Activated CD8-positive, alpha-beta memory T cell treated with anti-CD3 and anti-CD28 coated beads, Interleukin-2, amount 10 ng/mL, durations not matched to agents 7 days and 5 days (primary cell): Measurements from ENCODE around the gene KCNIP4. TPM values are rescaled to one million over a fixed set of nuclear protein-coding genes. Genes with fewer than 3 reads are reported as not detected.

Experiments used
- ATAC-seq: fragments of 150-1000 bp; cut with Tn5 transposase; one replicate; pipeline ENCODE4 v1.10.0; 2021; ENCODE audit warnings: moderate library complexity
- CTCF ChIA-PET: fragments of 350-600 bp; sonication (Branson Sonifier 250); formaldehyde crosslinking; loops from one replicate; lab custom pipeline; 2021; ENCODE audit warnings: antibody characterized with exemption; lab: Charles Lee
- DNase-seq: peaks from one replicate; pipeline ENCODE4 v3.0.0-alpha.2; 2020
- H3K27ac Mint-ChIP-seq: one replicate; pipeline ENCODE4 v1.8.0; 2021; ENCODE audit warnings: mild to moderate bottlenecking, mixed read lengths
- H3K27me3 Mint-ChIP-seq: one replicate; pipeline ENCODE4 v1.8.0; 2021; ENCODE audit warnings: mixed read lengths
- H3K36me3 Mint-ChIP-seq: one replicate; pipeline ENCODE4 v1.8.0; 2021; ENCODE audit warnings: mild to moderate bottlenecking, mixed read lengths
- H3K4me1 Mint-ChIP-seq: one replicate; pipeline ENCODE4 v1.8.0; 2021; ENCODE audit warnings: mixed read lengths
- H3K4me3 Mint-ChIP-seq: one replicate; pipeline ENCODE4 v1.8.0; 2021; ENCODE audit warnings: mild to moderate bottlenecking, moderate library complexity, mixed read lengths
- H3K9me3 Mint-ChIP-seq: one replicate; pipeline ENCODE4 v1.8.0; 2022; ENCODE audit warnings: low read depth, mixed read lengths
- total RNA-seq, 2 experiments: library from RNA; stranded (reverse); gene quantifications; one replicate each; pipeline ENCODE4 v1.2.3, GENCODE V29; 2021

Gene KCNIP4
- total RNA-seq, 2 experiments from 2014 or later: not detected

- no peaks in the 10 kb centered on the region for H3K4me1 Mint-ChIP-seq
- no peak overlapping the region for H3K27ac Mint-ChIP-seq
- H3K4me3 Mint-ChIP-seq: no peak overlapping the region
- CTCF ChIA-PET: no interaction called here
- no peaks in the 10 kb centered on the region for H3K36me3 Mint-ChIP-seq
- H3K27me3 Mint-ChIP-seq: no peaks in the 10 kb centered on the region
- ATAC-seq (no peak), DNase-seq (no peak)
- peaks cover 5% of the 10 kb centered on the region for H3K9me3 Mint-ChIP-seq
Measured at GRCh38 chr4:21522296-21522695, 426.3 kb downstream of the KCNIP4 start.

GRCh38 chr4:21517126-21517859 lies 431.3 kb downstream of the KCNIP4 start:
- peaks cover under 1% of the 10 kb centered on the region for H3K9me3 Mint-ChIP-seq
- no peaks in the 10 kb centered on the region for H3K36me3 Mint-ChIP-seq
- CTCF ChIA-PET: no interaction called here
- H3K4me3 Mint-ChIP-seq: no peak overlapping the region
- no peak for DNase-seq
- no peaks in the 10 kb centered on the region for H3K4me1 Mint-ChIP-seq
- no peaks in the 10 kb centered on the region for H3K27me3 Mint-ChIP-seq
- no peak for ATAC-seq
- no peak overlapping the region for H3K27ac Mint-ChIP-seq

GRCh38 chr4:21514022-21514694 lies 434.4 kb downstream of the KCNIP4 start:
- H3K4me3 Mint-ChIP-seq: no peak overlapping the region

GRCh38 chr4:21512353-21512752 lies 436.2 kb downstream of the KCNIP4 start:
- ATAC-seq: no peak
- no peak overlapping the region for H3K27ac Mint-ChIP-seq
- H3K9me3 Mint-ChIP-seq: no peaks in the 10 kb centered on the region
- no peak overlapping the region for H3K4me3 Mint-ChIP-seq
- H3K36me3 Mint-ChIP-seq: no peaks in the 10 kb centered on the region
- no peak for DNase-seq
- H3K4me1 Mint-ChIP-seq: no peaks in the 10 kb centered on the region
- H3K27me3 Mint-ChIP-seq: no peaks in the 10 kb centered on the region
- CTCF ChIA-PET: no interaction called here

More at GRCh38 chr4:21514022-21514694, 434.4 kb downstream of the KCNIP4 start:
- H3K27me3 Mint-ChIP-seq: no peaks in the 10 kb centered on the region
- H3K4me1 Mint-ChIP-seq: no peaks in the 10 kb centered on the region
- CTCF ChIA-PET: interaction anchor here (2.1 kb wide), 1 partner anchor 253 kb away, joined by 5 read pairs; no protein-coding TSS in a partner anchor
- ATAC-seq (no peak), DNase-seq (no peak)
- H3K9me3 Mint-ChIP-seq: no peaks in the 10 kb centered on the region
- H3K36me3 Mint-ChIP-seq: no peaks in the 10 kb centered on the region
- H3K27ac Mint-ChIP-seq: no peak overlapping the region

- no peak for DNase-seq
- no peaks in the 10 kb centered on the region for H3K9me3 Mint-ChIP-seq
- H3K4me3 Mint-ChIP-seq: no peak overlapping the region
- no peak overlapping the region for H3K27ac Mint-ChIP-seq
- no peaks in the 10 kb centered on the region for H3K27me3 Mint-ChIP-seq
- H3K36me3 Mint-ChIP-seq: no peaks in the 10 kb centered on the region
- ATAC-seq: no peak
- no peaks in the 10 kb centered on the region for H3K4me1 Mint-ChIP-seq
- CTCF ChIA-PET: interaction anchor here (1.1 kb wide), 1 partner anchor 264 kb away, joined by 5 read pairs; no protein-coding TSS in a partner anchor
Measured at GRCh38 chr4:21507439-21507838, 441.1 kb downstream of the KCNIP4 start.

- CTCF ChIA-PET: no interaction called here
- no peak overlapping the region for H3K27ac Mint-ChIP-seq
- peaks cover 4% of the 10 kb centered on the region for H3K9me3 Mint-ChIP-seq
- H3K4me3 Mint-ChIP-seq: no peak overlapping the region
- DNase-seq: no peak
- no peaks in the 10 kb centered on the region for H3K4me1 Mint-ChIP-seq
- no peak for ATAC-seq
- H3K27me3 Mint-ChIP-seq: no peaks in the 10 kb centered on the region
- no peaks in the 10 kb centered on the region for H3K36me3 Mint-ChIP-seq
Measured at GRCh38 chr4:21490682-21491081, 457.9 kb downstream of the KCNIP4 start.

GRCh38 chr4:21476757-21477156 lies 471.8 kb downstream of the KCNIP4 start:
- H3K27ac Mint-ChIP-seq: no peak overlapping the region
- H3K36me3 Mint-ChIP-seq: no peaks in the 10 kb centered on the region
- no peaks in the 10 kb centered on the region for H3K9me3 Mint-ChIP-seq
- no peaks in the 10 kb centered on the region for H3K27me3 Mint-ChIP-seq
- H3K4me3 Mint-ChIP-seq: no peak overlapping the region
- CTCF ChIA-PET: no interaction called here
- no peak for ATAC-seq
- DNase-seq: no peak
- no peaks in the 10 kb centered on the region for H3K4me1 Mint-ChIP-seq

- no peak overlapping the region for H3K4me3 Mint-ChIP-seq
- no peak for ATAC-seq
- no peak for DNase-seq
- no peaks in the 10 kb centered on the region for H3K27me3 Mint-ChIP-seq
- no peaks in the 10 kb centered on the region for H3K36me3 Mint-ChIP-seq
- no peaks in the 10 kb centered on the region for H3K9me3 Mint-ChIP-seq
- H3K27ac Mint-ChIP-seq: no peak overlapping the region
- no peaks in the 10 kb centered on the region for H3K4me1 Mint-ChIP-seq
- CTCF ChIA-PET: no interaction called here
Measured at GRCh38 chr4:21474195-21474594, 474.4 kb downstream of the KCNIP4 start.

- no peak overlapping the region for H3K27ac Mint-ChIP-seq
- CTCF ChIA-PET: interaction anchor here (1.8 kb wide), 1 partner anchor 697 kb away, joined by 13 read pairs; no protein-coding TSS in a partner anchor
- ATAC-seq (no peak), DNase-seq (no peak)
- H3K4me3 Mint-ChIP-seq: no peak overlapping the region
- H3K27me3 Mint-ChIP-seq: no peaks in the 10 kb centered on the region
- H3K4me1 Mint-ChIP-seq: no peaks in the 10 kb centered on the region
- no peaks in the 10 kb centered on the region for H3K9me3 Mint-ChIP-seq
- no peaks in the 10 kb centered on the region for H3K36me3 Mint-ChIP-seq
Measured at GRCh38 chr4:21470535-21470934, 478.0 kb downstream of the KCNIP4 start.

GRCh38 chr4:21469438-21470300 lies 478.9 kb downstream of the KCNIP4 start:
- Mint-ChIP-seq H3K9me3 (no peaks in the 10 kb centered on the region), H3K36me3 (no peaks in the 10 kb centered on the region), H3K27ac (no peak overlapping the region), H3K4me1 (no peaks in the 10 kb centered on the region), H3K4me3 (no peak overlapping the region), H3K27me3 (no peaks in the 10 kb centered on the region)
- CTCF ChIA-PET: interaction anchor here (1.8 kb wide), 1 partner anchor 696 kb away, joined by 13 read pairs; no protein-coding TSS in a partner anchor
- DNase-seq: no peak
- no peak for ATAC-seq

- Mint-ChIP-seq H3K36me3 (no peaks in the 10 kb centered on the region), H3K4me1 (no peaks in the 10 kb centered on the region), H3K4me3 (no peak overlapping the region), H3K27me3 (no peaks in the 10 kb centered on the region), H3K27ac (no peak overlapping the region), H3K9me3 (no peaks in the 10 kb centered on the region)
- CTCF ChIA-PET: no interaction called here
- ATAC-seq: no peak
- no peak for DNase-seq
Measured at GRCh38 chr4:21467551-21467950, 481.0 kb downstream of the KCNIP4 start.

- DNase-seq: no peak
- H3K9me3 Mint-ChIP-seq: peaks cover 11% of the 10 kb centered on the region
- H3K27ac Mint-ChIP-seq: no peak overlapping the region
- H3K4me3 Mint-ChIP-seq: no peak overlapping the region
- no peaks in the 10 kb centered on the region for H3K27me3 Mint-ChIP-seq
- no peaks in the 10 kb centered on the region for H3K36me3 Mint-ChIP-seq
- no peaks in the 10 kb centered on the region for H3K4me1 Mint-ChIP-seq
- no peak for ATAC-seq
- CTCF ChIA-PET: no interaction called here
Measured at GRCh38 chr4:21457086-21457840, 491.3 kb downstream of the KCNIP4 start.

- CTCF ChIA-PET: no interaction called here
- no peaks in the 10 kb centered on the region for H3K36me3 Mint-ChIP-seq
Measured at GRCh38 chr4:21454831-21455230, 493.7 kb downstream of the KCNIP4 start.

More at GRCh38 chr4:21454831-21455230, 493.7 kb downstream of the KCNIP4 start:
- Mint-ChIP-seq H3K9me3 (peaks cover 11% of the 10 kb centered on the region), H3K4me3 (no peak overlapping the region), H3K27ac (no peak overlapping the region), H3K27me3 (no peaks in the 10 kb centered on the region), H3K4me1 (no peaks in the 10 kb centered on the region)
- no peak for ATAC-seq
- DNase-seq: no peak
